Keratinocyte (primary cell): ENCODE data around the gene MS4A18. TPM values are rescaled to one million over a fixed set of nuclear protein-coding genes. Genes with fewer than 3 reads are reported as not detected.

Source experiments
- DNase-seq: peaks from one replicate; pipeline ENCODE4 v3.0.0-alpha.2; 2011; ENCODE audit warnings: low read depth, missing footprints, low spot score
- FAIRE-seq: peaks from 2 replicates; lab custom pipeline; 2011; peaks lifted over from hg19 to GRCh38; lab: Jason Lieb, UNC
- H2AFZ ChIP-seq: 2 replicates; pipeline ENCODE4 v1.6.0; 2012; ENCODE audit warnings: low read length, control low read depth, inconsistent platforms; ENCODE audit not compliant: control insufficient read depth
- H3K27ac ChIP-seq: 2 replicates; pipeline ENCODE4 v1.5.1; 2011; ENCODE audit warnings: low read length; ENCODE audit not compliant: control insufficient read depth, insufficient read depth
- H3K27me3 ChIP-seq: 3 replicates; pipeline ENCODE4 v1.6.0; 2011; ENCODE audit warnings: low read length; ENCODE audit not compliant: control insufficient read depth, insufficient read depth; ENCODE audit errors: extremely low read depth
- H3K36me3 ChIP-seq, 2 experiments: 2 replicates in 1 of 2; 3 replicates in 1 of 2; pipeline ENCODE4 v1.5.1; 2011; ENCODE audit warnings: low read length in 2 of 2, mild to moderate bottlenecking in 1 of 2; ENCODE audit not compliant: control insufficient read depth in 2 of 2, insufficient read depth in 2 of 2; ENCODE audit errors: extremely low read depth in 1 of 2
- H3K4me1 ChIP-seq: 3 replicates; pipeline ENCODE4 v1.5.1; 2011; ENCODE audit warnings: low read length; ENCODE audit not compliant: control insufficient read depth, insufficient read depth; ENCODE audit errors: extremely low read depth
- H3K4me2 ChIP-seq: 3 replicates; pipeline ENCODE4 v1.6.0; 2011; ENCODE audit warnings: low read depth, low read length; ENCODE audit not compliant: control insufficient read depth, insufficient read depth; ENCODE audit errors: extremely low read depth
- H3K4me3 ChIP-seq, 3 experiments: fragments of 200-600 bp in 1 of 3; sonication (generic) in 1 of 3; 2 replicates in 2 of 3; 3 replicates in 1 of 3; pipeline ENCODE4 v1.5.1; 2011 to 2016; ENCODE audit warnings: low read length in 3 of 3, mild to moderate bottlenecking in 3 of 3, control low read depth in 2 of 3, inconsistent platforms in 1 of 3, low read depth in 1 of 3, mixed read lengths in 1 of 3, mixed run types in 1 of 3, moderate library complexity in 1 of 3; ENCODE audit not compliant: control insufficient read depth in 2 of 3, insufficient read depth in 2 of 3; ENCODE audit errors: extremely low read depth in 1 of 3
- H3K79me2 ChIP-seq: 2 replicates; pipeline ENCODE4 v1.6.0; 2012; ENCODE audit warnings: low read length; ENCODE audit not compliant: control insufficient read depth, insufficient read depth
- H3K9ac ChIP-seq: 3 replicates; pipeline ENCODE4 v1.6.0; 2011; ENCODE audit warnings: low read length; ENCODE audit not compliant: control insufficient read depth, insufficient read depth; ENCODE audit errors: extremely low read depth
- H3K9me1 ChIP-seq: 3 replicates; pipeline ENCODE4 v1.6.0; 2011; ENCODE audit warnings: low read length; ENCODE audit not compliant: control insufficient read depth, insufficient read depth; ENCODE audit errors: extremely low read depth
- H3K9me3 ChIP-seq: 2 replicates; pipeline ENCODE4 v1.5.1; 2012; ENCODE audit warnings: low read depth, low read length; ENCODE audit not compliant: control insufficient read depth
- H4K20me1 ChIP-seq: 3 replicates; pipeline ENCODE4 v1.6.0; 2011; ENCODE audit warnings: low read length; ENCODE audit not compliant: control insufficient read depth, insufficient read depth; ENCODE audit errors: extremely low read depth
- CTCF ChIP-seq, 3 experiments: IDR thresholded peaks in 1 of 3; conservative IDR thresholded peaks in 1 of 3; optimal IDR thresholded peaks in 1 of 3; 2 replicates in 2 of 3; 3 replicates in 1 of 3; pipeline versions ENCODE3 to v1.5.1; 2011; ENCODE audit warnings: low read length in 3 of 3, mild to moderate bottlenecking in 3 of 3, moderate library complexity in 2 of 3, control low read depth in 1 of 3, inconsistent platforms in 1 of 3; ENCODE audit not compliant: insufficient read depth in 2 of 3; ENCODE audit errors: extremely low read depth in 1 of 3
- EZH2 ChIP-seq: IDR thresholded peaks from one replicate; pipeline ENCODE4 v1.6.1; 2012; ENCODE audit warnings: inconsistent platforms, mild to moderate bottlenecking, low read length, moderate library complexity
- dilution Hi-C: fragments of 300-500 bp; cut with MboI; formaldehyde crosslinking; loops from one replicate; pipeline ENCODE4 v1.7.0; 2020; ENCODE audit warnings: low sequenced_read_pairs; ENCODE audit not compliant: extremely low pct_ligation_motif_present
- polyA plus RNA-seq, 5 experiments: library from polyadenylated mRNA; depleted of rRNA in 3 of 5; stranded (reverse) in 3 of 5; stranded (forward) in 1 of 5; unstranded in 1 of 5; fragments of >200 nt; gene quantifications; 1 replicate in 1 of 5; 2 replicates in 3 of 5; 3 replicates in 1 of 5; pipeline versions ENCODE4 v1.2.1 to v1.2.3, GENCODE V29; 2011 to 2012; ENCODE audit warnings: missing spikeins in 2 of 5, low read depth in 1 of 5, low replicate concordance in 1 of 5

The MS4A18 gene
- polyA plus RNA-seq, 1 donor (not counting 4 experiments of a cell fraction or from before 2014, with no cell fraction given) = not detected

GRCh38 chr11:60771146-60771545, 46.6 kb downstream of the MS4A18 start:
- dilution Hi-C loops = no loop called here
- DNase-seq (no peak), FAIRE-seq (no peak)

GRCh38 chr11:60771879-60772525, 47.5 kb downstream of the MS4A18 start:
- H3K9me1 ChIP-seq = peaks cover 3% of the 10 kb centered on the region
- no peak overlapping the region for H3K27ac ChIP-seq
- FAIRE-seq (no peak), DNase-seq (no peak)
- H3K79me2 ChIP-seq = no peaks in the 10 kb centered on the region
- dilution Hi-C loops = no loop called here
- TF ChIP-seq EZH2 (no peak), CTCF (optimal IDR thresholded peaks at IDR 0.05 in 1 of 3, IDR thresholded peaks at IDR 0.05 in 1 of 3, conservative IDR thresholded peaks at IDR 0.05 in 1 of 3; ENCODE audit: extremely low read depth in 1 of 3, insufficient read depth in 2 of 3, low read length in 3 of 3) (no peak)
- H3K9me3 ChIP-seq = no peaks in the 10 kb centered on the region
- H3K27me3 ChIP-seq = no peaks in the 10 kb centered on the region
- H3K36me3 ChIP-seq = no peaks in the 10 kb centered on the region
- H3K4me2 ChIP-seq = no peak overlapping the region
- H3K4me1 ChIP-seq = peaks cover 8% of the 10 kb centered on the region
- H3K9ac ChIP-seq = no peak overlapping the region
- H2AFZ ChIP-seq = no peak overlapping the region
- H3K4me3 ChIP-seq = no peak overlapping the region
- H4K20me1 ChIP-seq = no peaks in the 10 kb centered on the region

More at GRCh38 chr11:60771146-60771545, 46.6 kb downstream of the MS4A18 start:
- Histone ChIP-seq H3K27me3 (no peaks in the 10 kb centered on the region), H3K4me1 (peaks cover 8% of the 10 kb centered on the region), H3K9me3 (no peaks in the 10 kb centered on the region), H4K20me1 (no peaks in the 10 kb centered on the region), H3K9me1 (peaks cover 3% of the 10 kb centered on the region), H3K4me3 (no peak overlapping the region), H3K36me3 (no peaks in the 10 kb centered on the region), H3K79me2 (no peaks in the 10 kb centered on the region), H3K4me2 (no peak overlapping the region), H2AFZ (no peak overlapping the region), H3K27ac (no peak overlapping the region), H3K9ac (no peak overlapping the region)
- TF ChIP-seq CTCF (optimal IDR thresholded peaks at IDR 0.05 in 1 of 3, IDR thresholded peaks at IDR 0.05 in 1 of 3, conservative IDR thresholded peaks at IDR 0.05 in 1 of 3; ENCODE audit: extremely low read depth in 1 of 3, insufficient read depth in 2 of 3, low read length in 3 of 3) (no peak), EZH2 (no peak)
